ENCODE measurements around the gene ASB13.

ASB13 gene

GRCh38 chr10:5663692-5664427, 2.5 kb downstream of the ASB13 start:
- Histone ChIP-seq H2BK15ac (ENCODE audit: low read length) (no peak overlapping the region), H4K8ac (ENCODE audit: low read depth, low read length) (no peak overlapping the region), H3K79me1 (ENCODE audit: low read depth, low read length) (peaks cover 4% of the 10 kb centered on the region), H2BK5ac (ENCODE audit: low read length) (no peak overlapping the region), H3K27me3 (ENCODE audit: control insufficient read depth in 3 of 3, insufficient read depth in 3 of 3, low read depth in 1 of 3, low read length in 3 of 3) (peaks cover 0 to 10% (median 7%) of the 10 kb centered on the region in 3 experiments), H4K91ac (ENCODE audit: low read depth, low read length, poor library complexity) (no peak overlapping the region), H3K9ac (ENCODE audit: low read depth, low read length, poor library complexity) (no peak overlapping the region), H3K23ac (ENCODE audit: low read depth, low read length, poor library complexity) (no peak overlapping the region), H3K4me1 (ENCODE audit: control insufficient read depth in 2 of 2, insufficient read depth in 1 of 2, low read depth in 1 of 2, low read length in 2 of 2) (peaks cover 7 to 15% of the 10 kb centered on the region in 2 donors), H2BK120ac (ENCODE audit: low read depth, low read length) (no peak overlapping the region), H3K14ac (ENCODE audit: low read length) (no peak overlapping the region), H3K9me3 (replicated peaks in 1 of 2; ENCODE audit: control insufficient read depth in 2 of 2, insufficient read depth in 1 of 2, low read depth in 1 of 2, low read length in 2 of 2) (peaks cover 0 to 2% of the 10 kb centered on the region in 2 donors), H2AFZ (ENCODE audit: low read length) (no peak overlapping the region), H3K4me2 (ENCODE audit: insufficient read depth, low read length, poor library complexity, severe bottlenecking) (no peak overlapping the region), H3K4ac (ENCODE audit: low read length) (no peak overlapping the region), H2AK5ac (ENCODE audit: low read depth, low read length) (no peak overlapping the region), H3K4me3 (ENCODE audit: low read length in 2 of 2) (no peak overlapping the region), H3K18ac (ENCODE audit: low read length) (peak overlapping the region; percentile 46), H3K36me3 (replicated peaks in 1 of 2; ENCODE audit: control insufficient read depth in 2 of 2, insufficient read depth in 2 of 2, low read length in 2 of 2) (no peaks in the 10 kb centered on the region), H2BK12ac (ENCODE audit: low read length) (no peak overlapping the region), H3K27ac (replicated peaks; ENCODE audit: low read length) (no peak overlapping the region)
- WGBS, 2 donors (ENCODE audit: extremely low coverage in 2 of 2, insufficient read length in 2 of 2, insufficient replicate concordance in 1 of 2), result no CpG with 5 or more reads among the region's 12 CpGs
- no peak for DNase-seq (ENCODE audit: low spot score)

- Histone ChIP-seq H3K18ac (ENCODE audit: low read length) (peak overlapping the region; percentile 15), H3K4ac (ENCODE audit: low read length) (no peak overlapping the region), H3K9ac (ENCODE audit: low read depth, low read length, poor library complexity) (no peak overlapping the region), H3K27me3 (ENCODE audit: control insufficient read depth in 3 of 3, insufficient read depth in 3 of 3, low read depth in 1 of 3, low read length in 3 of 3) (peaks cover 0 to 9% (median 7%) of the 10 kb centered on the region in 3 experiments), H3K4me3 (ENCODE audit: low read length in 2 of 2) (no peak overlapping the region), H3K27ac (replicated peaks; ENCODE audit: low read length) (no peak overlapping the region), H3K9me3 (replicated peaks in 1 of 2; ENCODE audit: control insufficient read depth in 2 of 2, insufficient read depth in 1 of 2, low read depth in 1 of 2, low read length in 2 of 2) (peaks cover 0 to 2% of the 10 kb centered on the region in 2 donors), H2BK12ac (ENCODE audit: low read length) (no peak overlapping the region), H4K91ac (ENCODE audit: low read depth, low read length, poor library complexity) (no peak overlapping the region), H2BK15ac (ENCODE audit: low read length) (no peak overlapping the region), H2BK5ac (ENCODE audit: low read length) (no peak overlapping the region), H3K14ac (ENCODE audit: low read length) (no peak overlapping the region), H3K79me1 (ENCODE audit: low read depth, low read length) (peaks cover 4% of the 10 kb centered on the region), H3K23ac (ENCODE audit: low read depth, low read length, poor library complexity) (no peak overlapping the region), H2AFZ (ENCODE audit: low read length) (no peak overlapping the region), H3K36me3 (replicated peaks in 1 of 2; ENCODE audit: control insufficient read depth in 2 of 2, insufficient read depth in 2 of 2, low read length in 2 of 2) (no peaks in the 10 kb centered on the region), H3K4me2 (ENCODE audit: insufficient read depth, low read length, poor library complexity, severe bottlenecking) (no peak overlapping the region), H2AK5ac (ENCODE audit: low read depth, low read length) (no peak overlapping the region), H2BK120ac (ENCODE audit: low read depth, low read length) (no peak overlapping the region), H4K8ac (ENCODE audit: low read depth, low read length) (no peak overlapping the region), H3K4me1 (ENCODE audit: control insufficient read depth in 2 of 2, insufficient read depth in 1 of 2, low read depth in 1 of 2, low read length in 2 of 2) (peaks cover 8 to 17% of the 10 kb centered on the region in 2 donors)
- no CpG with 5 or more reads among the region's 9 CpGs for WGBS, 2 donors (ENCODE audit: extremely low coverage in 2 of 2, insufficient read length in 2 of 2, insufficient replicate concordance in 1 of 2)
- no peak for DNase-seq (ENCODE audit: low spot score)
Observed at GRCh38 chr10:5662708-5663579, 3.5 kb downstream of the ASB13 start.

- H3K9ac ChIP-seq (ENCODE audit: low read depth, low read length, poor library complexity), result no peak overlapping the region
- no peak overlapping the region for H3K27ac ChIP-seq (replicated peaks; ENCODE audit: low read length)
- H3K4me1 ChIP-seq (ENCODE audit: control insufficient read depth in 2 of 2, insufficient read depth in 1 of 2, low read depth in 1 of 2, low read length in 2 of 2), result peaks cover 3 to 13% of the 10 kb centered on the region in 2 donors
- H2BK5ac ChIP-seq (ENCODE audit: low read length), result no peak overlapping the region
- H3K4me2 ChIP-seq (ENCODE audit: insufficient read depth, low read length, poor library complexity, severe bottlenecking), result no peak overlapping the region
- H2BK12ac ChIP-seq (ENCODE audit: low read length), result no peak overlapping the region
- H3K4me3 ChIP-seq (ENCODE audit: low read length in 2 of 2), result no peak overlapping the region
- H3K79me1 ChIP-seq (ENCODE audit: low read depth, low read length), result peaks cover 4% of the 10 kb centered on the region
- H3K14ac ChIP-seq (ENCODE audit: low read length), result no peak overlapping the region
- H2BK15ac ChIP-seq (ENCODE audit: low read length), result no peak overlapping the region
- no peaks in the 10 kb centered on the region for H3K9me3 ChIP-seq (replicated peaks in 1 of 2; ENCODE audit: control insufficient read depth in 2 of 2, insufficient read depth in 1 of 2, low read depth in 1 of 2, low read length in 2 of 2)
- no peak overlapping the region for H3K23ac ChIP-seq (ENCODE audit: low read depth, low read length, poor library complexity)
- H2BK120ac ChIP-seq (ENCODE audit: low read depth, low read length), result no peak overlapping the region
- peak overlapping the region; percentile 71 for H3K18ac ChIP-seq (ENCODE audit: low read length)
- H3K27me3 ChIP-seq (ENCODE audit: control insufficient read depth in 3 of 3, insufficient read depth in 3 of 3, low read depth in 1 of 3, low read length in 3 of 3), result peaks cover 0 to 2% (median 0%) of the 10 kb centered on the region in 3 experiments
- H2AFZ ChIP-seq (ENCODE audit: low read length), result no peak overlapping the region
- H4K8ac ChIP-seq (ENCODE audit: low read depth, low read length), result no peak overlapping the region
- no peak for DNase-seq (ENCODE audit: low spot score)
- no CpG with 5 or more reads among the region's 6 CpGs for WGBS, 2 donors (ENCODE audit: extremely low coverage in 2 of 2, insufficient read length in 2 of 2, insufficient replicate concordance in 1 of 2)
- peak overlapping the region; percentile 88 for H2AK5ac ChIP-seq (ENCODE audit: low read depth, low read length)
- H3K36me3 ChIP-seq (replicated peaks in 1 of 2; ENCODE audit: control insufficient read depth in 2 of 2, insufficient read depth in 2 of 2, low read length in 2 of 2), result no peaks in the 10 kb centered on the region
- no peak overlapping the region for H3K4ac ChIP-seq (ENCODE audit: low read length)
- H4K91ac ChIP-seq (ENCODE audit: low read depth, low read length, poor library complexity), result no peak overlapping the region
Observed at GRCh38 chr10:5661043-5661442, 5.4 kb downstream of the ASB13 start.
